K562 (cell line): ENCODE results near the gene FOXP4.

ENCODE experiments used
- BHLHE40 ChIP-seq: IDR thresholded peaks from 2 replicates; pipeline ENCODE4 v1.6.1; 2011; ENCODE audit warnings: low read length, improper control_type of control experiment
- CHD2 ChIP-seq: IDR thresholded peaks from 2 replicates; pipeline ENCODE4 v1.6.1; 2011; ENCODE audit warnings: low read depth, low read length
- DMBX1 ChIP-seq: fragments of 250-450 bp; sonication (Bioruptor Pico); IDR thresholded peaks from 2 replicates; pipeline ENCODE4 v1.8.0; 2022; ENCODE audit warnings: inconsistent platforms, mild to moderate bottlenecking, moderate library complexity, borderline replicate concordance
- EZH2 ChIP-seq: IDR thresholded peaks from 2 replicates; pipeline ENCODE4 v1.6.1; 2012; ENCODE audit warnings: low read depth, mild to moderate bottlenecking, inconsistent platforms, low read length, borderline replicate concordance
- FOXP1 ChIP-seq: sonication (generic); formaldehyde crosslinking; IDR thresholded peaks from 2 replicates; pipeline ENCODE4 v1.8.0; 2022; ENCODE audit warnings: mild to moderate bottlenecking, missing genetic modification reagents
- JUND ChIP-seq, 2 experiments: IDR thresholded peaks; 2 replicates in 1 of 2; 3 replicates in 1 of 2; pipeline ENCODE4 v1.6.1; 2011; ENCODE audit warnings: borderline replicate concordance in 2 of 2, low read depth in 2 of 2, low read length in 2 of 2, improper control_type of control experiment in 1 of 2, missing biosample characterization in 1 of 2, missing genetic modification characterization in 1 of 2, missing genetic modification reagents in 1 of 2
- MAZ ChIP-seq, 2 experiments: fragments of 450-650 bp in 1 of 2; sonication (generic) in 1 of 2; formaldehyde crosslinking; IDR thresholded peaks in 1 of 2; conservative IDR thresholded peaks in 1 of 2; 2 replicates each; pipeline versions ENCODE4 v1.4.0 to v1.5.0; 2020; ENCODE audit warnings: mild to moderate bottlenecking in 1 of 2, missing genetic modification reagents in 1 of 2
- MEF2A ChIP-seq: IDR thresholded peaks from 2 replicates; pipeline ENCODE4 v1.6.1; 2011; ENCODE audit warnings: low read depth, mild to moderate bottlenecking, low read length, moderate library complexity; ENCODE audit not compliant: control insufficient read depth
- MYBL2 ChIP-seq, 2 experiments: fragments of 450-650 bp in 1 of 2; sonication (generic) in 1 of 2; formaldehyde crosslinking in 1 of 2; IDR thresholded peaks; 2 replicates each; pipeline versions ENCODE4 v1.6.1 to v1.8.1; 2017 to 2022; ENCODE audit warnings: borderline replicate concordance in 1 of 2, inconsistent platforms in 1 of 2, low read depth in 1 of 2, mild to moderate bottlenecking in 1 of 2, missing genetic modification reagents in 1 of 2, moderate library complexity in 1 of 2
- POLR2B ChIP-seq: fragments of 450-650 bp; IDR thresholded peaks from 2 replicates; pipeline ENCODE4 v1.6.1; 2018; ENCODE audit warnings: low read depth; ENCODE audit not compliant: partially characterized antibody
- SP2 ChIP-seq: IDR thresholded peaks from 2 replicates; pipeline ENCODE4 v1.6.1; 2011; ENCODE audit warnings: mild to moderate bottlenecking, low read depth, low read length, moderate library complexity; ENCODE audit not compliant: poor library complexity, severe bottlenecking; ENCODE audit errors: extremely low read depth
- ZNF644 ChIP-seq: fragments of 200-800 bp; sonication (Bioruptor generic); IDR thresholded peaks from 2 replicates; pipeline ENCODE4 v1.6.1; 2016; ENCODE audit warnings: low read depth, missing genetic modification characterization, missing compliant biosample characterization
- TF ChIP-seq, protein P1 (sequence below), 3 experiments: IDR thresholded peaks in 2 of 3; conservative IDR thresholded peaks in 1 of 3; 2 replicates each; pipeline ENCODE4 v1.5.1; 2011 to 2012; ENCODE audit warnings: low read length in 3 of 3, mild to moderate bottlenecking in 3 of 3, control low read depth in 2 of 3, improper control_type of control experiment in 1 of 3, inconsistent platforms in 1 of 3, low read depth in 1 of 3, mixed read lengths in 1 of 3, moderate library complexity in 1 of 3; ENCODE audit not compliant: insufficient read depth in 2 of 3
- TF ChIP-seq, protein P2 (sequence below): fragments of 450-650 bp; conservative IDR thresholded peaks from 2 replicates; pipeline ENCODE4 v1.6.1; 2016; ENCODE audit warnings: missing genetic modification characterization, low read depth, mild to moderate bottlenecking, control low read depth, missing compliant biosample characterization

DNA sequence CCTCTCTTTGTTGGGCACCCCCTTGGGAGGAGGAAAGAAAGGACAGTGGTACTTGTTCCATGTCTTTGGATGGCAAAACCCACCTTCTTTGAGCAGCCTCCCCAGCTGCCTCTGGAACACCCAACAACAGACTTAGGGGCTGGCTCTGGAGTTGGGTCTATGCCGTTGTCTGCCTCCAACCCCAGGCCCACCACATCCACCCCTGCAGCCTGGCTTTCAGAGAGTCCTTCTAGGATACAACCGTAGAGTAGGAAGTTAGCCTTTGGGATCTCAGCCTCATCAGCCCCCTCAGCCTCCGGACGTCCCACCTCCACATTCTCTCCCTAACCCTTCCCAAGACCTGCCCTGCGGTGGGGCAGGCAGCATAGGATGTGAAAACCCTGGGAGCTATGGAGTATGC, 36.4 kb downstream of the FOXP4 start:
- TF ChIP-seq, protein P1, sequence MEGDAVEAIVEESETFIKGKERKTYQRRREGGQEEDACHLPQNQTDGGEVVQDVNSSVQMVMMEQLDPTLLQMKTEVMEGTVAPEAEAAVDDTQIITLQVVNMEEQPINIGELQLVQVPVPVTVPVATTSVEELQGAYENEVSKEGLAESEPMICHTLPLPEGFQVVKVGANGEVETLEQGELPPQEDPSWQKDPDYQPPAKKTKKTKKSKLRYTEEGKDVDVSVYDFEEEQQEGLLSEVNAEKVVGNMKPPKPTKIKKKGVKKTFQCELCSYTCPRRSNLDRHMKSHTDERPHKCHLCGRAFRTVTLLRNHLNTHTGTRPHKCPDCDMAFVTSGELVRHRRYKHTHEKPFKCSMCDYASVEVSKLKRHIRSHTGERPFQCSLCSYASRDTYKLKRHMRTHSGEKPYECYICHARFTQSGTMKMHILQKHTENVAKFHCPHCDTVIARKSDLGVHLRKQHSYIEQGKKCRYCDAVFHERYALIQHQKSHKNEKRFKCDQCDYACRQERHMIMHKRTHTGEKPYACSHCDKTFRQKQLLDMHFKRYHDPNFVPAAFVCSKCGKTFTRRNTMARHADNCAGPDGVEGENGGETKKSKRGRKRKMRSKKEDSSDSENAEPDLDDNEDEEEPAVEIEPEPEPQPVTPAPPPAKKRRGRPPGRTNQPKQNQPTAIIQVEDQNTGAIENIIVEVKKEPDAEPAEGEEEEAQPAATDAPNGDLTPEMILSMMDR (IDR thresholded peaks at IDR 0.05 in 2 of 3, conservative IDR thresholded peaks at IDR 0.05 in 1 of 3; ENCODE audit: insufficient read depth in 2 of 3, low read depth in 1 of 3, low read length in 3 of 3) = no peak
- TF ChIP-seq SP2 = no peak
- TF ChIP-seq EZH2 = no peak
- TF ChIP-seq JUND (IDR thresholded peaks at IDR 0.05; ENCODE audit: borderline replicate concordance, low read depth, low read length) = no peak
- no peak for TF ChIP-seq JUND (tag; IDR thresholded peaks at IDR 0.05; ENCODE audit: borderline replicate concordance, low read depth, low read length)
- TF ChIP-seq MAZ (CRISPR knock-in tag; conservative IDR thresholded peaks at IDR 0.05 in 1 of 2, IDR thresholded peaks at IDR 0.05 in 1 of 2) = no peak
- no peak for TF ChIP-seq ZNF644
- no peak for TF ChIP-seq MYBL2 (IDR thresholded peaks at IDR 0.05; ENCODE audit: low read depth)
- TF ChIP-seq MYBL2 (CRISPR knock-in tag; IDR thresholded peaks at IDR 0.05; ENCODE audit: borderline replicate concordance) = no peak
- no peak for TF ChIP-seq POLR2B
- no peak for TF ChIP-seq CHD2
- TF ChIP-seq MEF2A = no peak
- no peak for TF ChIP-seq FOXP1 (CRISPR knock-in tag)
- no peak for TF ChIP-seq BHLHE40
- TF ChIP-seq, protein P2, sequence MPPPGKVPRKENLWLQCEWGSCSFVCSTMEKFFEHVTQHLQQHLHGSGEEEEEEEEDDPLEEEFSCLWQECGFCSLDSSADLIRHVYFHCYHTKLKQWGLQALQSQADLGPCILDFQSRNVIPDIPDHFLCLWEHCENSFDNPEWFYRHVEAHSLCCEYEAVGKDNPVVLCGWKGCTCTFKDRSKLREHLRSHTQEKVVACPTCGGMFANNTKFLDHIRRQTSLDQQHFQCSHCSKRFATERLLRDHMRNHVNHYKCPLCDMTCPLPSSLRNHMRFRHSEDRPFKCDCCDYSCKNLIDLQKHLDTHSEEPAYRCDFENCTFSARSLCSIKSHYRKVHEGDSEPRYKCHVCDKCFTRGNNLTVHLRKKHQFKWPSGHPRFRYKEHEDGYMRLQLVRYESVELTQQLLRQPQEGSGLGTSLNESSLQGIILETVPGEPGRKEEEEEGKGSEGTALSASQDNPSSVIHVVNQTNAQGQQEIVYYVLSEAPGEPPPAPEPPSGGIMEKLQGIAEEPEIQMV (tag) = no peak
- TF ChIP-seq DMBX1 (CRISPR knock-in tag) = no peak
